ENCODE results near the gene MPHOSPH10. TPM values are rescaled to one million over a fixed set of nuclear protein-coding genes. Genes with fewer than 3 reads are reported as not detected.
"Not testable (repeated sequence)": the region's sequence is repeated elsewhere in the genome, so short reads cannot be mapped to it uniquely, and the experiment has no call there.

The MPHOSPH10 gene
- polyA plus RNA-seq, 1 donor (not counting 4 experiments of a cell fraction or from before 2014, with no cell fraction given), result 20.3 TPM

DNA sequence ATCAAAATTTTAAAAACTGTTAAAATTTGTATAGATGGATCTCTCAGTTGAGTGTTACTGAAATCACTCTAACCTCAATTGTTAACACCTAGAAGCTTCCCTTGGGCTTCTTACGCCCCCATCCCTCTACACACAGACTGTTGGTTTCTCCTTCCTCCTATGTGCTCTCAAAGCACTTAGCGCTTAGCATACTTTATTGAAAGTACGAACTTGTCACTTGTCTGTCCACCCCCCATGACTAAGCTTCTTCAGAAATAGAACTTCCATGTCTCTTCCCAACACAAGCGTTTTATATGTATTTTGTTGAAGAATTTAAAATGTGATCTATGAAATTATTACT lies 441 bp downstream of the MPHOSPH10 start:
- Histone ChIP-seq H3K4me3 (ENCODE audit: control insufficient read depth in 2 of 3, extremely low read depth in 1 of 3, insufficient read depth in 2 of 3, low read depth in 1 of 3, low read length in 3 of 3) (peak overlapping the region; percentile 68 to 93 (median 90)), H3K4me1 (ENCODE audit: control insufficient read depth, extremely low read depth, insufficient read depth, low read length) (peaks cover 10% of the 10 kb centered on the region), H3K9me3 (ENCODE audit: control insufficient read depth, low read depth, low read length) (no peaks in the 10 kb centered on the region), H3K9ac (ENCODE audit: control insufficient read depth, extremely low read depth, insufficient read depth, low read length) (peak overlapping the region; percentile 89), H3K4me2 (ENCODE audit: control insufficient read depth, extremely low read depth, insufficient read depth, low read depth, low read length) (peak overlapping the region; percentile 81), H3K9me1 (ENCODE audit: control insufficient read depth, extremely low read depth, insufficient read depth, low read length) (no peaks in the 10 kb centered on the region), H3K27ac (ENCODE audit: control insufficient read depth, insufficient read depth, low read length) (peak overlapping the region; percentile 86), H3K36me3 (ENCODE audit: control insufficient read depth in 2 of 2, extremely low read depth in 1 of 2, insufficient read depth in 2 of 2, low read length in 2 of 2) (peaks cover 0 to 8% of the 10 kb centered on the region in 2 experiments), H4K20me1 (ENCODE audit: control insufficient read depth, extremely low read depth, insufficient read depth, low read length) (no peaks in the 10 kb centered on the region), H2AFZ (ENCODE audit: control insufficient read depth, low read length) (peak overlapping the region; percentile 89), H3K27me3 (ENCODE audit: control insufficient read depth, extremely low read depth, insufficient read depth, low read length) (no peaks in the 10 kb centered on the region), H3K79me2 (ENCODE audit: control insufficient read depth, insufficient read depth, low read length) (peaks cover 30% of the 10 kb centered on the region)
- no peak for FAIRE-seq
- dilution Hi-C loops (cut with MboI; ENCODE audit: extremely low pct_ligation_motif_present, low sequenced_read_pairs), result no loop called here
- no peak for TF ChIP-seq EZH2 (IDR thresholded peaks at IDR 0.05; ENCODE audit: low read length)
- TF ChIP-seq CTCF (optimal IDR thresholded peaks at IDR 0.05 in 1 of 3, IDR thresholded peaks at IDR 0.05 in 1 of 3, conservative IDR thresholded peaks at IDR 0.05 in 1 of 3; ENCODE audit: extremely low read depth in 1 of 3, insufficient read depth in 2 of 3, low read length in 3 of 3), result no peak
- DNase-seq (ENCODE audit: low read depth, low spot score), result no peak

DNA sequence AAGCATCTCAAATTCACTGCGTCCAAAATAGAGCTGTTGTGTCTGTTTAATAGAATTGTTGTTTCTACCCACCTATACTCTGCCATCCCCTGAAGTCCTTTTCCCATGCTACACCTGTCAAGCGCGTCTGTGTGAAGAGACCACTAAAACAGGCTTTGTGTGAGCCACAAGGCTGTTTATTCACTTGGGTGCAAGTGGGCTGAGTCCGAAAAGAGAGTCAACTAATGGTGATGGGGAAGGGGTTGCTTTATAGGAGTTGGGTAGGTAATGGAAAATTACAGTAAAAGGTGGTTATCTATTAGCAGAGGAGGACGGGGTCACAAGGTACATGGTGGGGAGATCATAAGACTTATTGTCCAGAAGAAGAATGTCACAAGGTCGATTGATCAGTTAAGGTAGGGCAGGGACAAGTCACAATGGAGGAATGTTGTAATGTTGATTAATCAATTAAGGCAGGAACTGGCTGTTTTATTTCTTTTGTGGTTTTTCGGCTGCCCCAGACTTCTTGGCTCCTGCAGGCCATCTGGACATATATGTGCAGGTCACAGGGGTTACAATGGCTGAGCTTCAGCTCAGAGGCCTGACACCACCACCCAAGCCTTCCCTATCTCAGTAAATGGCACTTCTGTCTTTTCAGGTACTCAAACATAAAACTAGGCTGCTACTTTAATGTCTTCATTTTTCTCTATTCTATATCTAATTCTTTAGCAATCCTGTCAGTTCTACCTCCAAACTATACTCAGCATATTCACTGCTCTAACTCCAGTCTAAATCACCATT lies 1.1 kb downstream of the MPHOSPH10 start:
- dilution Hi-C loops (cut with MboI; ENCODE audit: extremely low pct_ligation_motif_present, low sequenced_read_pairs); FAIRE-seq: not testable (repeated sequence)
- H3K27ac ChIP-seq (ENCODE audit: control insufficient read depth, insufficient read depth, low read length), result peak overlapping the region; percentile 86

More for the DNA sequence above, 1.1 kb downstream of the MPHOSPH10 start:
- not testable (repeated sequence) for DNase-seq (ENCODE audit: low read depth, low spot score); H3K36me3 ChIP-seq (ENCODE audit: control insufficient read depth in 2 of 2, extremely low read depth in 1 of 2, insufficient read depth in 2 of 2, low read length in 2 of 2); H3K27me3 ChIP-seq (ENCODE audit: control insufficient read depth, extremely low read depth, insufficient read depth, low read length); H4K20me1 ChIP-seq (ENCODE audit: control insufficient read depth, extremely low read depth, insufficient read depth, low read length); H2AFZ ChIP-seq (ENCODE audit: control insufficient read depth, low read length); H3K9me1 ChIP-seq (ENCODE audit: control insufficient read depth, extremely low read depth, insufficient read depth, low read length); H3K4me1 ChIP-seq (ENCODE audit: control insufficient read depth, extremely low read depth, insufficient read depth, low read length); H3K9me3 ChIP-seq (ENCODE audit: control insufficient read depth, low read depth, low read length)
- Histone ChIP-seq H3K4me3 (ENCODE audit: control insufficient read depth in 2 of 3, extremely low read depth in 1 of 3, insufficient read depth in 2 of 3, low read depth in 1 of 3, low read length in 3 of 3) (peak overlapping the region; percentile 68 to 93 (median 90)), H3K9ac (ENCODE audit: control insufficient read depth, extremely low read depth, insufficient read depth, low read length) (peak overlapping the region; percentile 89), H3K79me2 (ENCODE audit: control insufficient read depth, insufficient read depth, low read length) (peaks cover 30% of the 10 kb centered on the region), H3K4me2 (ENCODE audit: control insufficient read depth, extremely low read depth, insufficient read depth, low read depth, low read length) (peak overlapping the region; percentile 81)

Data from keratinocyte (primary cell).